Islet of Langerhans (tissue), 1 donor: ENCODE data around the gene C4A.
"Not testable (repeated sequence)": the region's sequence is repeated elsewhere in the genome, so short reads cannot be mapped to it uniquely, and the experiment has no call there.

Experiments used
- FAIRE-seq: peaks from one replicate; lab custom pipeline; 2011; peaks lifted over from hg19 to GRCh38; lab: Jason Lieb, UNC

Gene C4A

DNA sequence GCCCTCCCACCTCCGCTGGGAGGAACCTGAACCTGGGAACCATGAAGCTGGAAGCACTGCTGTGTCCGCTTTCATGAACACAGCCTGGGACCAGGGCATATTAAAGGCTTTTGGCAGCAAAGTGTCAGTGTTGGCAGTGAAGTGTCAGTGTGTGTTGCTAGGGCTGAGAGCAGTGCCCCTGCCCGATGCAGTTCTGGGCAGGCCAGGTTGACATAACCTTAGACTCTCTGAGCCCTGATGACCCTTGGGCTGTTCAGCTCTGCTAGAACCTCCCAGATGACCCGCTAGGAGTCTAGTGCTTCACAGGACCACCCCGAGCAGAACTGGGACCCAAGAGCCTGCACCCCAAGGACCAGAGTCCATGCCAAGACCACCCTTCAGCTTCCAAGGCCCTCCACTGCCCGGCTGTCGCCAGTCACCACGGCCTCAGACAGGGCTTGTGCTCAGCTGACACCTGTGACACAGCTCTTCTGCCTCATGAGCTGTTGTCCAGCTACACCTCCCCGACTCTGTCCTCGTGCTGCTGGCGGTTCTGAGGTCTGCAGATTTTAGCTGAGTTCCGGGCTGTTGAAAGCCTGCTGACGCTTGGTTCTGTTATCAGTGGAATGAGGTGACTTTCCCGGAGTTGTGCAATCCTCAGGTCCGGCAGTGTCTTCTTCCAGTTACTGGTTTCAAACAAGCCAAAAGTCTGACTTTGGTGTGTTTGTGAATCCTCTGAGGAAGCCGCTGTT, 53.6 kb downstream of the C4A start:
- not testable (repeated sequence) for FAIRE-seq

DNA sequence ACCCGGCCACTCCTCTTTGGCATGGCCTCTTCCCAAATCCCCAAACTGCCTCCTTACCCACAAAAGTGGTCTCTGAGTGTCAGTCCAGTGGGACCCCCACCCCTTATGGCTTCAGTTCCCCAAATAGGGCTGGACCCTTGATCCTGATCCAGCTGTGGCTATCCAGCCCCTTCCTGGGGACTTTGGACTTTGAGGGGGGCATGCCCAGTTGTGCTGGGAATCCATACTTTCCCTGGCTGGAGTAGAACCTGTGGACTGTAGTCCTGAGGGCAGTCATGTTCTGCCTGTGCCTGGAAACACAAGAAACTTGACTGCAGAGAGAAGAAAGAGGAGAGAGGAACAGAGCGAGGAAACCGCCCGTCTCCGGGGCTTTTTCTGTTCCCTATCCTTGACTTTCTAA, 55.3 kb downstream of the C4A start:
- FAIRE-seq, result not testable (repeated sequence)

GRCh38 chr6:32037598-32038524, 56.0 kb downstream of the C4A start, which contains the start of gene CYP21A2:
CYP21A2 (plus strand) TSS chr6:32038415; CDS start chr6:32038423, 8 bp downstream.
- FAIRE-seq, result not testable (repeated sequence)

DNA sequence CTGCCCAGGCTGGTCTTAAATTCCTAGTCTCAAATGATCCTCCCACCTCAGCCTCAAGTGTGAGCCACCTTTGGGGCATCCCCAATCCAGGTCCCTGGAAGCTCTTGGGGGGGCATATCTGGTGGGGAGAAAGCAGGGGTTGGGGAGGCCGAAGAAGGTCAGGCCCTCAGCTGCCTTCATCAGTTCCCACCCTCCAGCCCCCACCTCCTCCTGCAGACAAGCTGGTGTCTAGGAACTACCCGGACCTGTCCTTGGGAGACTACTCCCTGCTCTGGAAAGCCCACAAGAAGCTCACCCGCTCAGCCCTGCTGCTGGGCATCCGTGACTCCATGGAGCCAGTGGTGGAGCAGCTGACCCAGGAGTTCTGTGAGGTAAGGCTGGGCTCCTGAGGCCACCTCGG, 57.0 kb downstream of the C4A start:
- not testable (repeated sequence) for FAIRE-seq

- FAIRE-seq, result not testable (repeated sequence)
Observed at GRCh38 chr6:32039321-32040274, 57.7 kb downstream of the C4A start.

DNA sequence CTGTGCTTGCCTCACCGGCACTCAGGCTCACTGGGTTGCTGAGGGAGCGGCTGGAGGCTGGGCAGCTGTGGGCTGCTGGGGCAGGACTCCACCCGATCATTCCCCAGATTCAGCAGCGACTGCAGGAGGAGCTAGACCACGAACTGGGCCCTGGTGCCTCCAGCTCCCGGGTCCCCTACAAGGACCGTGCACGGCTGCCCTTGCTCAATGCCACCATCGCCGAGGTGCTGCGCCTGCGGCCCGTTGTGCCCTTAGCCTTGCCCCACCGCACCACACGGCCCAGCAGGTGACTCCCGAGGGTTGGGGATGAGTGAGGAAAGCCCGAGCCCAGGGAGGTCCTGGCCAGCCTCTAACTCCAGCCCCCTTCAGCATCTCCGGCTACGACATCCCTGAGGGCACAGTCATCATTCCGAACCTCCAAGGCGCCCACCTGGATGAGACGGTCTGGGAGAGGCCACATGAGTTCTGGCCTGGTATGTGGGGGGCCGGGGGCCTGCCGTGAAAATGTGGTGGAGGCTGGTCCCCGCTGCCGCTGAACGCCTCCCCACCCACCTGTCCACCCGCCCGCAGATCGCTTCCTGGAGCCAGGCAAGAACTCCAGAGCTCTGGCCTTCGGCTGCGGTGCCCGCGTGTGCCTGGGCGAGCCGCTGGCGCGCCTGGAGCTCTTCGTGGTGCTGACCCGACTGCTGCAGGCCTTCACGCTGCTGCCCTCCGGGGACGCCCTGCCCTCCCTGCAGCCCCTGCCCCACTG, 58.6 kb downstream of the C4A start:
- not testable (repeated sequence) for FAIRE-seq

GRCh38 chr6:32041050-32041321, 59.1 kb downstream of the C4A start:
- not testable (repeated sequence) for FAIRE-seq

DNA sequence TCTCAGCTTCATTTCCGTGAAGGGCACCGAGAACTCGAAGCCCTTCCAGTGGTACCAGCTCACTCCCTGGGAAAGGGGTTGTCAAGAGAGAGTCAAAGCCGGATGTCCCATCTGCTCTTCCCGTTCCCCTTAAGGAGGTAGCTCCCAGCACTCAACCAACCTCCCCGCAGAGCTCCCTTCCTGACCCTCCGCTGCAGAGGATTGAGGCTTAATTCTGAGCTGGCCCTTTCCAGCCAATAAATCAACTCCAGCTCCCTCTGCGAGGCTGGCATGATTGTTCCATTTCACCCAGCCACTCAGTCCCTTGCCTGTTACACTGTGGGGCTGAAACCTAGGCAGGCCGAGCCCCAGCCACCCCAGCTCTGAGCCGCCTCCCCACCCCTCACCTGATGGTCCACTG, 59.5 kb downstream of the C4A start:
- FAIRE-seq, result not testable (repeated sequence)

- FAIRE-seq, result not testable (repeated sequence)
Observed at GRCh38 chr6:32042276-32042675, 60.4 kb downstream of the C4A start.

DNA sequence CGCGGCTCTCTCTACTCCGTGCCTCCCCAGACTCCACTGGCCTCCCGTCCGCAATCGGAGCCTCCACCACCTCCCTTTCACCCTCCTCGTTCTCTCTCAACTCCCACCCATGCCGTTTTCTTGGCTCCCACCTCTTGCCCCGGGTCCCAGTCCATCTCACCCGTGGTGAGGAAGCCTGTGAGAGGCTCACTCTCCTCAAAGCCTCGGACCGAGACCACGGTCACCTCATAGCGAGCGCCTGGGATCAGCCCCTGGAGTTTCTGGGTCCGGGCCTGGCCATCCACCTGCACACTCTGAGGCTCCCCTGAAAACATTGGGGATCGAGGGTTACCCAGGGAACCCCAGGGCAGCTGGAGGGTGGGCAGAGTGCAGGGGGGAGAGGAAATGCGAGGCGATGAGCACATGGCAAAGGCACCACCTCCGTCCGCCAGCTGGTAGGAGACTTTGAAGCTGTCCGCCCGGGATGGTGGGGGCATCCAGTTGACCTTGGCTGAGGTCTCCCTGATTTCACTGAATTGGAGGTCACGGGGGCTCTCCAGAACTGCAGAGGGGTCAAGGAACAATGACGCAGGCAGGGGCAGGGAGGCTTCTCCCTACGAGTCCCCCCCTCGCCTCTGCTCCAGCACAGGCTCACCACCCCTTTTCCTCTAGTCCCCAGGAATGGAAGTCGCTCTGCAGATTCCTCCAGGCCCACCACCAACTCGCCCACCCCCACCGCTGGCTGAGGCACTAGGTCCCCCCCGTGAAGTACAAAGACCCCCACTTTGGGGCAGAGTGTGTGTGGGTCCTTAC, 61.9 kb downstream of the C4A start:
- not testable (repeated sequence) for FAIRE-seq

DNA sequence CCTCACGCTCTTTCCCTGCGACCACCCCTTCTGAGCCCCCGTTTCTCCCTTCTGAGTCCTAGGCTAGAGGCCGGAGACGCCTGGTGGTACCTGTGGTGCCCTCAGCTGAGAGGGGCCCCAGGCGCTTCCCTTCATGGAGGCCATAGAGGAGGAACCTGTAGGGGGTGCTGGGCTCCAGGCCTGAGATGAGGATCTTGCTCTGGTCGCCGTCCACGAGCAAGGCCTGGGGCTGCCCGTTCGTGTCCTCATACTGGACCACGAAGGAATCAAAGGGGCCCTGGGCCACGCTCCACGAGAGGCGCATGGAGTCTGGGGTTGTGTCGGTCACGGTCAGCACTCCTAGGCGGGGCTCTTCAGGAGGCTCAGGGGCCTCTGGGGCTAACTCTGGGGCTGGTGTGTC, 63.1 kb downstream of the C4A start:
- FAIRE-seq, result not testable (repeated sequence)

DNA sequence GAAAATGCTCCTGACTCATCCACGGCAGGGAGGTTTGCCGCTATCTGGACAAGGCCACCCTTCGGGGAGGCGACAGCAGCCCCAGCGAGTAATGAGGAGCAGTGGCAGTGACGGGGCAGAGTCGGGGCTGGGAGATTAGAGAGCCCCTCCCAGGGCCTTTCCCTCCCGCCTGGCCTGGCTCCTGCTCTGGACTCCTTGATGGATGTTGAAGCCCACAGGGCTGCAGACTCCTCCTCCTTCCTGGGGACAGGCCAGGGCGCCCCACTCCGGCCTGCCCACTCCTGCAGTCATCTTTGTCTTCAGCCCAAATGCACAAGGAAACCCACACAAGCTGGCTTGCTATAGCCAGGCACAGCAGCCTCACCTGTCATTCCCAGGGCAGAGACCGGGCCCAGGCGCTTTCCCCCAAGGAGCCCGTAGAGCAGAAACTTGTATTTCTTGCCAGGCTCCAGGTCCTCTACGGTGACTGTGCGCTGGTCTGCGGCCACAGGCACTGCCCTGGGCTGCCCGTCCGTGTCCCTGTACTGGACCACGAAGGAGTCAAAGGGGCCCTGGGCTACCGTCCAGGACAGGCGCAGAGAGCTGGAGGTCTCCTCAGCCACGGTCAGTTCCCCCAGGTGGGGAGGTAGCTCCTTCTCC, 64.1 kb downstream of the C4A start:
- no peak for FAIRE-seq

DNA sequence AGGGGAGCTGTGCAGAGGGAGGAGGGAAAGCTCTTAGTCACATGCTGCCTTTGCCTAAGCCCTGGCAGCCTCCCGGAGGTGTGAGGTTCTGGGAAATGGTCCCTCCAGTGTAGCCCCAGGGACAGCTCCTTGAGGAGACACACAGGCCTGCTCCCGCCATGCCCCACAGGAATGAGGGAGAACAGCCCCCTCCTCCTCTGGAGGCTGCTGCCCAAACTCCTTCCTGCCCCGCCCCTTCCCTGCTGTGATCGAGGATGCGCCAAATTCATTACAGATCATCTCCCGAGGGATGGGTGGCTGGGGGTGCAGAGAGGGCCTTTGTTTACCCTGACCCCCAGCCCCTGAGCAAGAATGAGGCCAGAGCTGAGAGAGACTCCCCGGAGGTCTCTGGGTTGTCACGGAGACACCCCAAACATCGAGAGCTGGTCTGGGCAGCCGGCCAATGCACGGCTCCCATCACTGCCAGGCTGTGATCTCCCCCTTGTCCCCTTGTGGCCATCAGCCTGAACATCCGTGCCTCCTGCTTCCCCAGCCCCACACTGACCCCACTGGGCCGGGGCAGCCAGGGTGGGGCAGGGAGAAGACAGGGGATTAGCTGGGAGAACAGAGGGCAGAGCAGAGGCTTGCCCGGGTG, 64.7 kb downstream of the C4A start:
- no peak for FAIRE-seq

DNA sequence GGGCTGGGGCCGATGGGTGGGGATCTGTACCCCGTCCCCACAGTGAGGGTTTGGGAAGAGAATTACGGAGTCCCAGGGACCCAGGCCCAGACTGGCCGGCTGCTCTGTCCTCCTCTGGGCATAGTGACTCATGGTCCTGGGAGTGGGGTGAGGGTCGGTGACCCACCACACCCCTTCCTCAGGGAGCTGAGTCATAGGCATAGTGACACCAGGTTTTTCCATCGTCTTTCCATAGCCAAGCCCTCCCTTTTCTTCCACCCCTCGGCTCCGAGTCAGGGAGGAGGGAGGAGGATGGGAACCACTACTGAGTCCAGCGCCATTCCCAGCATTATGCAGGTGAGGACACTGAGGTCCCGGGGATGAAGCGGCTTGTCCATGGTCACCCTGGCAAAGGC, 65.2 kb downstream of the C4A start:
- FAIRE-seq, result no peak

- FAIRE-seq, result no peak
Observed at GRCh38 chr6:32047539-32047854, 65.6 kb downstream of the C4A start.

DNA sequence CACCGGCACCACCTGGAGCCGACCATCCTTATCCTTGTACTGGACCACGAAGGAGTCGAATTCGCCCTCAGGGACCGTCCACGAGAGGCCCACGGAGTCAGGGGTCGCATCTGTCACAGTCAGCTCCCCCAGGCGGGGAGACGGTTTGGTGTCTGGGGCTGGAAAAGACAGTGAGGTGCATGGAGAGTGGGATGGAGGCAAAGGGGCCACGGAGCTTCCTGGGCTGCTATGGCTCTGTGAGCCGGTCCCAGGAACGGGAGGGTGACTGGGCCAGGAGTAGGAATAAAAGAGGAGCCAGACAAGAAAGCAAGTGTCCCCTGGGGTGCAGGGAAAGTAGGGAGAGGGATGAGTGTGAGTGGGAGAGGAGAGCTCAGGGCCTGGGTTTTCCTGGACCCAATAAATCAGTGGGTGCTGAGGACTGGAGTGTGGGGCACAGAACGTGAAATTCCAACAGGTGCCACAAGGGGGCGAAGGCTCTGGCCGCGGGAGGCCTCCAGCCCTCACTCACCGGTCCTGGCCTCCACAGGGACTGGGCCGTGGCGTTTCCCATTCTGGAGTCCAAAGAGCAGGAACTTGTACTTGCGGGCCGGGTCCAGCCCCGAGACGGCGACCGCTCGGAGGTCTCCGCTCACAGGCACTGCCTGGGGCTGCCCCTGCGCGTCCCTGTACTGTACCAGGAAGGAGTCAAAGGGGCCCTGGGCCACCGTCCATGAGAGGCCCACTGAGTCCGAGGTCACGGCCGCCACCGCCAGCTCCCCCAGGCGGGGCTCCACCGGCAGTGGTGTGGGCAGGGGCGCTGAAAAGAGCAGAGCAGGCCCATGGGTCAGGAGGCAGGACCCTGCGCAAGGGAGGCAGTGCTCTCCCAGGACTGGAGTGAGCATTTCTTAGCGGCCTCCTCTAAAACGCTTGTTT, 66.3 kb downstream of the C4A start:
- FAIRE-seq, result no peak

DNA sequence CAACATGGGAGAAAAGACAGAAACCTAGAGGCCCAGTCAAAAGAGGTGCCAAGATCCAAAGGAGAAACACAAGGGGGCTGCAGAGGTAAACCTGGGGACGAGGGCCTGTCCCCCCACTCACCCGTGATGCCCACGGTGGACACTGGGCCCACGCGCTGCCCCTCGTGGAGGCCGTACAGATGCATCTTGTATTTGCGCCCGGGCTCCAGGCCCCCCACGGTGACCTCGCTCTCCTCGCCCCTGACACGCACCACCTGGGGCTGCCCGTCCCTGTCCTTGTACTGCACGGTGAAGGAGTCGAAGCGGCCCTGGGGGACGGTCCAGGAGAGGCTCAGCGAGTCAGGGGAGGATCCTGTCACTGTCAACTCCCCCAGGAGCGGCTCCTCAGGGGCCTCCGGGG, 67.3 kb downstream of the C4A start:
- FAIRE-seq, result not testable (repeated sequence)

- FAIRE-seq, result not testable (repeated sequence)
Observed at GRCh38 chr6:32049736-32050135, 67.9 kb downstream of the C4A start.

DNA sequence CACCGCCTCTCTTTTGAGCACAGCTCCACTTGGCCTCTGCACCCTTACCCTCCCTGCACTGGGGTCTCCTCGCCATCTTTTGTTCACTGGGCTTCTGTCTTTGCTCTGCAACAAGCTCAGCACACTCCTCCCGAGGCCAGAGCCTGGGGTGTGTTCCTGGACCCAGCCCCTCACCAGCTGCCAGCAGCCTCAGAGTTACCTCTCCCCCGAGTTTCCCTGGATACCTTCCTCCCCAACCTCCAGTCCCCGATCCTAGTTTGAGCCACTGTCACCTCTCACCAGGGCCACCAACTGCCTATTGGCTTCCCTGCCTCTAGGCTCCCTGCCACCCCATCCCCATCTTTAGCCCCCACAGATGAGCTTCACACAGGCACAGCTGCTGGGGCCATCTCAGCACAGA, 68.7 kb downstream of the C4A start:
- no peak for FAIRE-seq
